GM18858 (cell line): ENCODE results near the gene SDC1.

Experiments used
- ATAC-seq: cut with Tn5 transposase; IDR thresholded peaks from one replicate; pipeline ENCODE4 v1.9.1; 2021; ENCODE audit not compliant: unreplicated experiment

Gene SDC1

GRCh38 chr2:20229322-20230113 is 4.6 kb upstream of the SDC1 start:
- no peak for ATAC-seq

DNA sequence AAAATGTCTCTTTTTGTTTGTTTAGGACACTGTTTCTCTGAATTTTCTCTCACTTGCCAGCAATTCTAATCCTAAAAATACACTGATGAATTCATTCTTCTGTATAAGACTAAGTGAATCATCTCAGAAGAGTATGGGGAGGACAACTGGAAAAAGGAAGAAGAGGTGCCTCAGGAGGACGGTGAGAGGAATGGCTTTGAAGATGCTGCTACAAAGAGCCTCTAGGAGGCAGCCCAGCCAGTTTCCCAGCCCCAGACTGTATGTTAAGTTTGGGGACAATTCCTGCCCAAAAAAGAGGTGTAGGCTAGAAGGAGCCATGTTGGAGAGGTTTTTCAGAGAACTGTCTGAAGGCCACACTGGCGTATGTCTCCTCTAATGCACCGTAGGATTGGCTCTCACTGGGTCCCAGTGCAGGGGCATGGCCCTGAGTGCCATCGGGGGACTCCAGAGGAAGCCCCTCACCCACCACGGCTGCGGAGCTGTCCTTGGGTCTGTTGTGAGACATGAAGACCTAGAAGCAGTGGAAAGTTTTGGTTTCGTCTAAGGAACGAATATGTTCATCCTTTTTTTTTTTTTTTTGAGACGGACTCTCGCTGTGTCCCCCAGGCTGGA is 3.1 kb upstream of the SDC1 start:
- ATAC-seq: no peak

DNA sequence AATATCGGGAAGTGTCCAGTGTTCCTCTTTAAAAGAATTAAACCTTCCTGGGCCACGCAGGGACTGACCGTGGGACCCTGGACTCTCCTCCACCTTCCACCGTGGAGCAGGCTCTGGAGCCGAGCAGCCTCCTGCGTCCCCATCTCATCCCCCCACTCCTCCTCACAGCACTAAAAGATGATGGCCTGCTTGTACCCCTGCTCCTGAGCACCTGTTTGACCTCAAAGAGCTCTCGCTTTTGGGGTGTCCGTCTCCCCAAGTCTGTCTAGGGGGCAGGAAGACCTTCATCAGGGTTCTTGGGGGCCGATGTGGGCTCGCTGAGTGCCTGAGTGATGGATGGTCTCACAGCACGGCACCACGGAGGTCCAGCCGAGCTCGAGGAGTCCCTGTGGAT is 1.2 kb upstream of the SDC1 start:
- no peak for ATAC-seq

DNA sequence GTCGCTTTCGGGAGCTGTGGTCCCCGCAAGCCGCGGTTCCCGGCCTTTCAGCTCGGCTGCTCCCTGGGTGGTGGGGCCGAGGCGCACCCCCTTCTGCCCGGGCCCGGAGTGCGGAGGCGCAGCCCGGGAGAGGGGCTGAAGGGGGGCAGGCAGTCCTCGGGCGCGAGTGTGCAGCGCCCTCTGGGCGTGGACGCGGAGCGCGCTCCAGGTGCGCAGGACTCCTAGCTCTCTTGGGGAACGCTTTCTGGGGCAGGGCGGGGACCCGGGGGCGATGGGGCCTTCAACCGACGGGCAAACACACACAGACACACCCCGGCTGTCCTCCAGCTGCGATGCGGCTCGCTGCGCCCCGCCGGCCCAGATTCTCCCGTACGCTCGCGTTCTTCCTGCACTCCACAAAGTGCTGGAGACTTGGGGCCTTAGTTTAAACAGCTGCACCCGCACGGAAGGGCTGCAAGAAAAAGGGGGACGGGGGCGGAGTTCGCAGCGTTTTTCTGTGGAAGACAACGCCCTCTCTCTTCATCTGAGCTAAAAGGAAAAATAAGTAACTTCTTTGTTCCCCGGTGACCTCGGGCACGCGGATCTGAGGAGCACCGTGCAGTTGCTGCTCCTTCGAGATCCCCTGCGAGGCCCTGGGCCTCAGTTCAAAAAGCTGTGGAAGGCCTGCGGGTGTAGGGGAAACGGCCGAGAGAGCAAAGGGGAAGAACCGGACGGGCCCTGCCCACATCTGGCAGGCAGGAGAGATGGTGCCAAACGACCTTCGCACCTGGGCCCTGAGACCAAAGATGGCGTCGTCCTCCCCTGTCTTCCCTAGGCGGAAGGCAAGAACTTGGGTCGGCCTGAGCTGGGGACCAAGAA is 593 bp upstream of the SDC1 start:
- peak; percentile 52 for ATAC-seq

GRCh38 chr2:20224164-20224715 is 690 bp downstream of the SDC1 start:
- no peak for ATAC-seq

GRCh38 chr2:20223407-20224163 is 1.3 kb downstream of the SDC1 start:
- no peak for ATAC-seq

DNA sequence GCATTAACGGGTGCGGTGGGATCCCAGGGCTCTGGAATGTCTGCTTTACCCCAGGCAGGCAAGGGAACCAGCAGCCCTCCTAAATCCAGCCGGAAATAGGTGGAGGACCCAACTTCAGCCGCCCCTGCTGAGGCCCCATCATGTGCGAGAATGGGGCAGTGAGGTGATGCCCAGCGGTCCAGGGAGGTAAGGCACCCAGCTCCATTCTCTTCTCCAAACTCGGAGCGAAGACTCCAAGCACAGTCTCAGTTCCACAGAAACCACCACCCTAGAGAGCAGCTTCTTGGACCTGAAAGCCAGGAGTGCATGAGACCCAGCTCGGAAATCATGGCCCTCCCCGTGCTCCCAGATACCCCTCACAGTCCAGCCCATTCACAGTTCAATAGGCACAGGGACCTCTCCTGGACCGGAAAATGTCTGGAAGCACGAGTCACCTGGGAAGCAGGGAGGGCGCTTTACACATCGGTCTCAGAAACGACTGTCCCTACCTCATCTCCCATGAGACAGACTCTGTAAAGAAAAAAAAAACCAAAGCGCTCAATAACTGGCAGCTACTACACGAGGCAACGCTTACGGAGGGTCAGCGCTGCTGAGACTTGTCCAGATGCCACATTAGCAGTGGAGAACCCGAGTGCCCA is 2.0 kb downstream of the SDC1 start:
- no peak for ATAC-seq

DNA sequence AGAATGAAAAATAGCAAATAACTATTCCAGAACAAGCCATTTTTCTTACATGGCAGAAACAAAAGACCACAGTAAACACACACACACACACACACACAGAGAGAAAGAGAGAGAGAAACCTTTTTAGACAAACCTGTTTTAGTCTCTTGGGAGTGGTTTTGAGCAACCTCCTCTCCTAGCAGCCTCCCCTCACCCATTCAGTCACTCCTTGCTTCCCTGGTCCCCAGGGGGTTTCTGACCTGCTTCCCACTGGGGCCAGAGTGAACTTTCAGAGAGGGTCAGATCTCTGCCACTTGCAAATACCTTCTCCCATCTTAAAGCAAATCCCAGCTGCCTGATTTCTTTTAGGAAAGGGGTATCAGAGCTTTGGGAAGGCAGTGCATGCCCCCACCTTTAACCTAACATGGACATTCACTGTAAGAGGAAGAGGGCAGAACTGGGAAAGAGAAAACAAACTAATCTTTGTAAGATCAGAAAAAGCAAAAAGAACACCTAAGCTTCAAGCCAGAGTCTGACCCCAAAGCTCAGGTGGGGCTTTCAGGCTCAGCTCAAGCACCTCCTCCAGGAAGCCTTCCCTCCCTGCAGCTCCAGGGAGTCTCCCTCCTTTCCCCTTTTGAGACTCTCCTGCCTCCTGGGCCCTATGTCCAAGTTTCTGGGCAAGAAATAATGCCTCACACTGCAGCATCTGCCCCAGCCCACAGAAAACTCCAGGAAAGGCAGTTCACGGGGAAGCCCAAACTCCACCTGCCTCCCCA is 2.7 kb downstream of the SDC1 start:
- no peak for ATAC-seq

- no peak for ATAC-seq
Measured at GRCh38 chr2:20221555-20221973, 3.4 kb downstream of the SDC1 start.

DNA sequence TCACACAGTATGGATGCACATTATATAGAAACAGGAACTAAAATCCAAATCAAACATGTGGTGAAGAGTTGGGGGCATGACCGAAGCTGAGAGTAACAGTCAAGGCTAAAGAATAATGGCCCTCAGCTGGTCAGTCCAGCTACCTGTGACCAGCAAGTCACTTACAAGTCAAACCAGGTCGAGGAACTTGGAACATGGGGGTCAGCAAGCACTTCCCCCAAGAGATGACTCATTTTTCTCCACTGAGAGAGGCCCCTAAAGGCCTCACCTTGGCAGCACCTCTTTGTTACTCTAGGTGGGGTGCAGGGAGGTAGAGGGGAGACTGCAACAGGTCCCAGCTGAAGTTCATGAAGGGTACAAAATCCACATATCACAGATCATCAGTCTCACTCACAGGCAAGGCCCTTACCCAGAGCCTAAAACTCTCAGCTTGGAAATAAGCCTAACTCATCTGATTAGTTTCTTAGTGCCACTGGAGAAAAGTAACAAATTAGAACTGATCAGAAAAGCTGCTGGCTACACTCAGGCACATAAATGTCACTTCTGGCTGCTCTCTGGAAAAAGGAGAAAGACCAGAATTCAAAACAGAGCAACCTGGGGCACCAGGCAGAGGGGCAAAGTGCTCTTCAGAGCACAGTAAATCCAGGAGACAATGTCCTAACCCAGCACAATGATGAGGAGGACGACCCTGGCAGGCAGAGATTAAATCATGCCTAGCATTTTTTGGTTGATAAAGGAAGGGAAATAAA is 4.0 kb downstream of the SDC1 start:
- ATAC-seq: no peak

DNA sequence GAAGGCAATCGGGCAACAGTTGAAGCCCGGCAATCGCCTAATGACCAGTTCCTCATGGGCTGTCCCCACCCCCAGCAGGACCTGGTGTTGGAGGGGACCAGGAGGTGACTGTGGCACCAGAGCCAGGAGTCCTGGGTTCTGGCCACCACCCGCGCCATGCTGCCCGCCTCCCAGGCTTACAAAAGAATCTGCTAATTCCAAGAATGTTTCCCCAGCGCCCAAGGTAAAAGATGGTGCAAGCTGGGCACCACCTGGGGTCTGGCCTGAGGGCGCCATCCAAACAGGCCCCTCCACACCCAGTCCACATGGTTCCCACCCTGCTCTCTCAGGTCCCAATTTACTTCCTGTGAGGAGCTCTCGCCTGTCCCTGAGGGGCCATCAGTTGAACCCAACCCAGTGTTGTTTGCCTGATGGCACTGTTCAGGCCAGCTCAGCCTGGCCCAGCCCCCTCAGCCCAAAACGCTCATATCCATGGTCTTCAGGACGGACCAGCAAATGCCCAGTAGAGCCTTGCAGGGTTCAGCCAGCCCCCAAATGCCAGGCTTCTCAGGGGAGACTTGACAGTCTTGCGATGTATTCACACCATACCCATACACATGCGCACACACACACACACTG is 5.1 kb downstream of the SDC1 start:
- ATAC-seq: no peak

DNA sequence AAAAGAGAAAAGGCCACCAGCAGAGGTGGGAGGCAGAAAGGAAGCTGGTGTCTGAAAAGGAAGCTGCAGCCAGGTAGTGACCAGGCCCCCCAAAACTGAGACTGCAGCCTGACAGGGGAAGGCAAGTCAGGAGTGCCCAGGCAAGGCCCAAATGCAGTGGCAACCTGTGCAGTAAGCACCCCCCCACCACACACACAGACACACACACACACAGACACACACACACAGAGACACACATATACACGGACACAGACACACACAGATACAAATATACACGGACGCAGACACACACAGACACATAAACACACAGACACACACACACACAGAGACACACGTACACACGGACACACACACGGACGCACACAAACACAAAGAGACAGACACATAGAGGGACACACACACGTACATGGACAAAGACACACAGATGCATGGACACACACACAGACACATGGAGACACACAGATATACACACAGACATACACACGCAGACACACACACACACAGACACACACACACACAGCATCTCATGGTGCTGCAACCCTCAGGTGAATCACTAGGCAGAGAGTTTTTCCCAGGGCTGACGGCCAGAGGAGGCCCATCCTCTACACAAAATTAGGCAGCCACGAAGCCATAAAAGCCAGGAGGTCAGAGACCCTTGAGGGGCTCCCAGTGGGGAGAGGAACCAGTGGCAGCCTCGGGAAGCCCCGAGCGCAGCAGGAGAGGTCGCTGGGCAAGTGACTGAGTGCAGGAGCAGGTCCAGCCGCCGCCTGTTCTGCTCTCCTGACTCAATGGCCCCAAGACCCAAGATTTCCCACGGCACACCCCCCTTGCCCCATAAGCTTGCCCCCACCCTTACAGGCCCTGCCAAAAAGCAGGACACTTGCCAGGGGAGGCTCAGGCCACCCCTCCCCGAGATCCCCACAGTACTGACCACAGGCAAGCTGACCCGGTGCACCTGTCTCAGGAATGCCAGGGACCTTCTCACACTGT is 6.3 kb downstream of the SDC1 start:
- no peak for ATAC-seq

DNA sequence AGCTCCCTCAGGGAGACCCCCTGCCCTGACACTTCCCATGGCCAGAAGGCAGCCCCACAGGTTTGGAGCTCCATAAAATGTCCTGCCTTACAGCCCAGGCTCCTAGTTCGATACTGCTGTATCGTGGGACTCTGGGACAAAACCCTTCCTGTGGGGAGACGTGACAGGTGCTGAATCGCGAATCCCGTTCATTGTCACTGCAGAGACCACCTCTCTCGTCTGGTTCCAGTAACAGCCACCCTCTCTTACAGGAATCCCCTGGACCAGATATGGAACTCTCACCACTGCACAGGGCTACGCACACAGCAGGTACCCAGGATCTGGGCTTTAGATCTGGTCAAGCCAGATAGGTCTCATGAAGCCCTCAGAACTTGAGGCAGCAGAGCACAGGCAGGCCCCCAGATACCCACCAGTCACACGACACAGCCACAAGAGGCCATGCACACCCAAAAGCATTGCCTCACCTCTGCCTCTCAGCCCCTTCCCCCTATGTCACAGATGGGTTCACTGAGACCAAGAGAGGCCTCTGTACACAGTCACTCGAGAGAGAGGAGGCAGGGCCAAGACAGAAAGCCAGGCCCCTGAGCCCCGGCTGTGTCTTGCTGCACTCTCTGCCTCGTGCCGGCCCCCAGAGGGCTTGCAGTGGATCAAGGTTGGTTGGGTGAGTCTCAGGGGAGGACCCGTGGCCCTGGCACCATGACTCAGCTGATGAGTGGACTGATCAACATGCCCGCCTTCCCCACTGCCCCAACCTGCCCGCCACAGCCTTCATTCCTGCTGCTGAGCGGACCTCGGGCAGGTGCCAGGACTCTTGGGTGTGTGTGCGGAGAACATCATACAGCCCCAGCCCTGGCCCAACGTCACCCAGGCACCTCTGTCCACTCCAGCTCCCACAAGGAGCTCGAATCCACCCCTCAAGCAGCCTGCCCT is 7.6 kb downstream of the SDC1 start:
- no peak for ATAC-seq

GRCh38 chr2:20216130-20217025 is 8.6 kb downstream of the SDC1 start:
- ATAC-seq: no peak
